Fibroblast of villous mesenchyme (primary cell): ENCODE data around the gene FAM81A. TPM values are rescaled to one million over a fixed set of nuclear protein-coding genes. Genes with fewer than 3 reads are reported as not detected.

ENCODE experiments used
- DNase-seq: peaks from one replicate; pipeline ENCODE4 v3.0.0-alpha.2; 2010; ENCODE audit warnings: low read depth
- H3K4me3 ChIP-seq: 2 replicates; pipeline ENCODE4 v1.5.1; 2011; ENCODE audit warnings: low read depth, mild to moderate bottlenecking, low read length
- total RNA-seq: library from RNA; depleted of rRNA; stranded (reverse); fragments of >200 nt; gene quantifications from 2 replicates; pipeline ENCODE4 v1.2.3, GENCODE V29; 2012
- TF ChIP-seq, protein P1 (sequence below): IDR thresholded peaks from 2 replicates; pipeline ENCODE4 v1.5.1; 2012; ENCODE audit warnings: low read depth, mild to moderate bottlenecking, low read length; ENCODE audit not compliant: insufficient read depth

The FAM81A gene
- total RNA-seq, 1 donor, result under 0.01 TPM

DNA sequence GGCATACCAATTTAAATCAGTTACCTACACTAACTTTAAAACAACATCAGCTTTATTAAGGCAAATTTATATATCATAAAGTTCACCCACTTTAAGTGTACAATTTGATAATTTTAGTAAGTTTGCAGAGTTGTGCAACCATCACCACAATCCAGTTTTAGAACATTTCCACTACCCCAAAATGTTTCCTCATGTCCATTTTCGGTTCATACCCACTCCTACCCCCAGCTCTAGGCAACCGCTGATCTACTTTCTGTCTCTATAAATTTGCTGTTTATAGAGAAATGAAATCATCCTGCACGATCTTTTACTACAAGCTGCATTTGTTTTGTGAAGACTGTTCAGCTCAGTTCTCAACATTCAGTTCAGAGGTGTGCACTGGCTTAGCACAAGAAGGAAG is 31.5 kb upstream of the FAM81A start:
- TF ChIP-seq, protein P1, sequence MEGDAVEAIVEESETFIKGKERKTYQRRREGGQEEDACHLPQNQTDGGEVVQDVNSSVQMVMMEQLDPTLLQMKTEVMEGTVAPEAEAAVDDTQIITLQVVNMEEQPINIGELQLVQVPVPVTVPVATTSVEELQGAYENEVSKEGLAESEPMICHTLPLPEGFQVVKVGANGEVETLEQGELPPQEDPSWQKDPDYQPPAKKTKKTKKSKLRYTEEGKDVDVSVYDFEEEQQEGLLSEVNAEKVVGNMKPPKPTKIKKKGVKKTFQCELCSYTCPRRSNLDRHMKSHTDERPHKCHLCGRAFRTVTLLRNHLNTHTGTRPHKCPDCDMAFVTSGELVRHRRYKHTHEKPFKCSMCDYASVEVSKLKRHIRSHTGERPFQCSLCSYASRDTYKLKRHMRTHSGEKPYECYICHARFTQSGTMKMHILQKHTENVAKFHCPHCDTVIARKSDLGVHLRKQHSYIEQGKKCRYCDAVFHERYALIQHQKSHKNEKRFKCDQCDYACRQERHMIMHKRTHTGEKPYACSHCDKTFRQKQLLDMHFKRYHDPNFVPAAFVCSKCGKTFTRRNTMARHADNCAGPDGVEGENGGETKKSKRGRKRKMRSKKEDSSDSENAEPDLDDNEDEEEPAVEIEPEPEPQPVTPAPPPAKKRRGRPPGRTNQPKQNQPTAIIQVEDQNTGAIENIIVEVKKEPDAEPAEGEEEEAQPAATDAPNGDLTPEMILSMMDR, result no peak
- DNase-seq, result no peak
- H3K4me3 ChIP-seq, result no peak overlapping the region

DNA sequence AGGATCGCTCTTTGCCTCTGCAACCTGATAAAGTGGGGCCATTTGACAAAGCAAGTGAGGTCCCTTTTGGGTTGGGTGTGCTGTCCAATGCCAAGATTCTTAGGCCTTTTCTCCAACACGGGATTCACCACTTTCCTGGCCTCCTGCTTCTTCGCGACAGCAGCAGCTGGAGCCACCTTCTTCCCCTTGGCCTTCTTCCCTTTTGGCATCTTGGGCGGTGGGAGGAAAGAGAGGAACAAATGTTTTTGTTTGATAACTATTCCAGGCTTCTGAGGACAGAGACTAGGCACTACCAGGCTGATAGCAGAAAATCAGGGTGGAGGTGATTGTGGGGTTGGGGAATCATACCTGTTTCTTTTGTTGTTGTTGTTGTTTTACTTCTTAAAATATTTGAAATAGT is 30.0 kb upstream of the FAM81A start:
- TF ChIP-seq, protein P1, result no peak
- DNase-seq, result no peak
- H3K4me3 ChIP-seq, result no peak overlapping the region

DNA sequence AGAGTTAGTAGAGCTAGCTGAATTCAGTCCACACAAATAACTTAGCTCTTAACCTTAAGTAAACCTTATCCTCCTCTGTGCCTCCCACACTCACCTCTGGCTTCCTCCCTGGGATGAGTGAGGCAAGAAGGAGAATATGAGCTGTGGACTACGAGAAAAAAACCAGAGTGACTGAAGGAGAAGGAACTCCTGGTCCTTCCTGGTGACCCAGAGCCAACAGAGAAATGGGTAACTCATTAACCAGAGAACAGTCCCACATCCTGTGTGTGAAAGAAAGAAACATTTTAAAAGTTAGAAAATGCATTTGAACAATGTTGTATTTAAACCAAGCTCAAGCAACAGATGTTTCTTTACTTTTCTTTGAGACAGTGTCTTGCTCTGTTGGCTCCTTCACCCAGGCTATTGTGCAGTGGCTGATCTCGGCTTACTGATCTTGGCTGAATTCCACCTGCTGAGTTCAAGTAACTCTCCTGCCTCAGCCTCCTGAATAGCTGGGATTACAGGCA is 27.5 kb upstream of the FAM81A start:
- DNase-seq, result peak; percentile 14
- TF ChIP-seq, protein P1, result no peak

DNA sequence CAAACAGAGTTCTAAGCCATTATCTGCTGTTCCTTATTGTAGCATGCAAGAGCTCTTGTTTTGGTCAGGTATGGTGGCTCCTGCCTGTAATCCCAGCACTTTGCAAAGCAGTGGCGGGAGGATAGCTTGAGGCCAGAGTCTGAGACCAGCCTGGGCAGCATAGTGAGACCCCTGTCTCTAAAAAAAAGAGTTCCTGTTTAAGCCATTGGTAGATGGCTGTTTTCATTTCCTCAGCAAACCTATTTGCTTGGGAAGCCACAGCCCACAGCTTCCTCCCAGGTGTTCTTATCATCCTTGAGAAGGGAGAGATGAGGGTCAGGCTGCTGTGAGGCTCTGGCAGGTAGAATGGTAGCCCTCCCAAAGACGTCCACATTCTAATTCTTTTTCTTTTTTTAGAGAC is 24.4 kb upstream of the FAM81A start:
- no peak for DNase-seq
- no peak overlapping the region for H3K4me3 ChIP-seq
- TF ChIP-seq, protein P1, result no peak

More for the DNA sequence above, 27.5 kb upstream of the FAM81A start:
- no peak overlapping the region for H3K4me3 ChIP-seq

DNA sequence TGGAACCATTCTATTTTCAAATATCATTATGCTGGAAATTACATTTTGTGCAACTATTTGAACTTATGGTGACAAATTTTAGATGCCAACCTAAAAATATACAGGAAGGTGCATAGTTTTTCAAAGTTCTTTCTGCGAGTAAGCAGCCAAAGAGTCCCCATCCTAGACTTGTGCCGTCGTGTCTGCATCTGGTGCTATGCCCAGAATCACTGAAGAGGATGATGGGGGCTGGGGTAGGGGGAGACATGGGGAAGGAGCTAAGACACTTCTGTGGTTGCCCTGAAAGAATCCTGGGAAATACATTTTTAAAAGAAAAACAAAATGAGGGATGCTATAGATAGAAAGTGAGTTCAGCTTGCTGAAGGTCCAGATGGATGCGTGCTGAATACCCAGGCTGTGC is 21.2 kb upstream of the FAM81A start:
- no peak overlapping the region for H3K4me3 ChIP-seq
- TF ChIP-seq, protein P1, result no peak

DNA sequence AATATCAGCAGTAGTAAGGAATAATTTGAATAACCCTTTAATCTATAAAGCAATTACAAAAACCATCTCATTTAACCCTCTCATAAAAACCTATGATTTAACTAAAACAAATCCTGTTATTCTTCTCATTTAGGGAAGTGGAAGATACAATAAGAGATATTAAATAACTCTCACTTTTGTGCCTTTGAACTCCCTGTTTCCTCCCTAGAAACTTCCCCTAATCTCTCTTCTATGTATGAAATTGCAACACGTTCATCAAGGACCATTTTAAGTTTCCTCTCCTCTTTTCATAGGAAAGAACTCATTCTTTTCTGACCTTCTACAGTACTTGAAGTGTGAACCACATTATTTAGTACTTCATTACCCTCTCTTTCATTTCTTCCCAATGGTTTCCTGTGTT is 18.8 kb upstream of the FAM81A start:
- DNase-seq, result no peak
- H3K4me3 ChIP-seq, result no peak overlapping the region
- TF ChIP-seq, protein P1, result no peak

More for the DNA sequence above, 21.2 kb upstream of the FAM81A start:
- no peak for DNase-seq

DNA sequence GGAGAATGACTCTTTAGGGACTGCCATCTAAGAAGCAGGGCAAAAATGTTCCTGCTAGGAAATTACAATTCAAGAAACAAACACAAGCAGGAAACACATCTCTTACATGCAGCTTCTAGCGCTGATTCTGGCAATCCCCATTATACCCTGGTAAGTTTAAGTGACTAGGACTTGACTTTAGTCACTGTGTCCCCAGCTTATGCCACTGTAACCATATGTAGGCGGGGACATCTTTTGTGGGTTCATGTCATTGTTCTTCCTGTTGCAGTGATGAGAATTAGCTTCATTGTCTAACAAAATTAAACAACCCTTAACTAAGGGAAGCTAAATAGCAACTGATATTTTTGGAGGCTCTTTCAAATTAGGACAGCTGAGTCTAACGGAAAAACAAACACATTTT is 17.9 kb upstream of the FAM81A start:
- TF ChIP-seq, protein P1, result no peak
- H3K4me3 ChIP-seq, result no peak overlapping the region
- DNase-seq, result no peak
